Tibial nerve (tissue), 4 donors: ENCODE data around the gene ATP23. TPM values are rescaled to one million over a fixed set of nuclear protein-coding genes. Genes with fewer than 3 reads are reported as not detected.

Experiments
- DNase-seq, 2 donors: peaks; one replicate each; pipeline ENCODE4 v3.0.0-alpha.2; 2019; ENCODE audit warnings: low spot score in 2 of 2
- H3K27ac ChIP-seq, 4 donors: fragments of 200-600 bp; sonication (generic) in 3 of 4; one replicate each; pipeline ENCODE4 v1.5.1; 2017 to 2019; ENCODE audit warnings: mild to moderate bottlenecking in 1 of 4
- H3K27me3 ChIP-seq, 2 donors: fragments of 200-600 bp; sonication (generic) in 1 of 2; one replicate each; pipeline versions ENCODE4 v1.5.1 to v1.6.0; 2017 to 2019
- H3K36me3 ChIP-seq, 3 donors: fragments of 200-600 bp; sonication (generic); one replicate each; pipeline ENCODE4 v1.5.1; 2018 to 2019
- H3K4me1 ChIP-seq, 4 donors: fragments of 200-600 bp; sonication (generic) in 3 of 4; one replicate each; pipeline ENCODE4 v1.5.1; 2017 to 2019
- H3K4me3 ChIP-seq, 4 donors: fragments of 200-600 bp; sonication (generic) in 3 of 4; one replicate each; pipeline ENCODE4 v1.5.1; 2017 to 2019; ENCODE audit warnings: mild to moderate bottlenecking in 1 of 4, moderate library complexity in 1 of 4
- H3K9me3 ChIP-seq, 4 donors: fragments of 200-600 bp; sonication (generic) in 3 of 4; one replicate each; pipeline ENCODE4 v1.5.1; 2017 to 2019
- CTCF ChIP-seq, 5 experiments: fragments of 200-600 bp in 3 of 5; fragments of 450-650 bp in 2 of 5; sonication (generic) in 3 of 5; IDR thresholded peaks; one replicate each; pipeline ENCODE4 v1.5.1; 2016 to 2019; ENCODE audit warnings: antibody characterized with exemption in 5 of 5, mild to moderate bottlenecking in 3 of 5, moderate library complexity in 2 of 5
- EP300 ChIP-seq, 2 donors: sonication (generic); formaldehyde crosslinking; IDR thresholded peaks; one replicate each; pipeline ENCODE4 v1.6.1; 2017; ENCODE audit warnings: antibody characterized with exemption in 2 of 2, mild to moderate bottlenecking in 1 of 2
- POLR2A ChIP-seq, 2 donors: fragments of 450-650 bp; IDR thresholded peaks; one replicate each; pipeline ENCODE4 v1.6.1; 2017; ENCODE audit warnings: antibody characterized with exemption in 2 of 2, mild to moderate bottlenecking in 2 of 2, moderate library complexity in 2 of 2
- WGBS, 2 donors: methylation state at CpG; one replicate each; pipeline ENCODE4 v1.1.5; 2018; 5-methylcytosine and 5-hydroxymethylcytosine counted together
- total RNA-seq, 4 donors: library from RNA; depleted of rRNA; stranded (reverse); fragments of >200 nt; gene quantifications; one replicate each; pipeline ENCODE4 v1.1.0, GENCODE V29; 2016

Gene ATP23
- 10 to 100 TPM in 2 of 4 donors, 1 to 10 TPM in 2; 2.2 to 20.7 (median 8.0) TPM for total RNA-seq

- TF ChIP-seq POLR2A (IDR thresholded peaks at IDR 0.05) (peak; percentile 61 to 96), EP300 (IDR thresholded peaks at IDR 0.05) (peak; percentile 14 to 96), CTCF (IDR thresholded peaks at IDR 0.05) (no peak)
- WGBS, 2 donors, result 0 to 2% methylated on average over 42 to 52 of the region's 55 CpGs
- Histone ChIP-seq H3K27ac (peak within 1 kb of the TSS; percentile 76 to 95 (median 88)), H3K4me3 (peak within 1 kb of the TSS; percentile 39 to 92 (median 71)), H3K27me3 (no peaks in the 10 kb centered on the region), H3K9me3 (no peaks in the 10 kb centered on the region), H3K4me1 (peaks cover 0 to 15% (median 3%) of the 10 kb centered on the region in 4 donors), H3K36me3 (no peaks in the 10 kb centered on the region)
- peak; percentile 79 to 82 for DNase-seq
Observed at GRCh38 chr12:57941165-57941894, at the start of gene ATP23. Gene ATP23, plus strand, starts transcription at chr12:57941567. Its CDS starts 135 bp downstream, at chr12:57941702.

GRCh38 chr12:57892232-57892972 is 49.0 kb upstream of the ATP23 start:
- Histone ChIP-seq H3K36me3 (no peaks in the 10 kb centered on the region), H3K4me1 (peaks cover 7 to 97% (median 82%) of the 10 kb centered on the region in 4 donors), H3K27ac (peak overlapping the region; percentile 93 to 99 (median 94)), H3K9me3 (no peaks in the 10 kb centered on the region), H3K27me3 (no peaks in the 10 kb centered on the region), H3K4me3 (no peak overlapping the region)
- WGBS, 2 donors, result 67 to 68% methylated on average over 9 of the region's 9 CpGs
- no peak for TF ChIP-seq EP300 (IDR thresholded peaks at IDR 0.05)
- TF ChIP-seq POLR2A (IDR thresholded peaks at IDR 0.05), result no peak
- TF ChIP-seq CTCF (IDR thresholded peaks at IDR 0.05), result no peak
- no peak for DNase-seq

- 7 to 11% methylated on average over 13 of the region's 13 CpGs for WGBS, 2 donors
- H3K36me3 ChIP-seq, result no peaks in the 10 kb centered on the region
- peak overlapping the region; percentile 93 to 99 (median 94) for H3K27ac ChIP-seq
- no peaks in the 10 kb centered on the region for H3K27me3 ChIP-seq
- peaks cover 7 to 97% (median 84%) of the 10 kb centered on the region in 4 donors for H3K4me1 ChIP-seq
- TF ChIP-seq EP300 (IDR thresholded peaks at IDR 0.05) (peak in 1 of 2 donors; percentile 96), CTCF (IDR thresholded peaks at IDR 0.05) (peak in 3 of 5 experiments; percentile 9 to 58 (median 56)), POLR2A (IDR thresholded peaks at IDR 0.05) (peak in 1 of 2 donors; percentile 25)
- H3K4me3 ChIP-seq, result peak overlapping the region in 2 of 4 donors; percentile 5 to 17
- DNase-seq, result peak; percentile 82 to 85
- no peaks in the 10 kb centered on the region for H3K9me3 ChIP-seq
Observed at GRCh38 chr12:57893431-57894353, 47.7 kb upstream of the ATP23 start.

- Histone ChIP-seq H3K27me3 (no peaks in the 10 kb centered on the region), H3K4me3 (peak overlapping the region in 1 of 4 donors; percentile 17)
Observed at GRCh38 chr12:57894399-57895292, 46.7 kb upstream of the ATP23 start.

More at GRCh38 chr12:57894399-57895292, 46.7 kb upstream of the ATP23 start:
- 44 to 46% methylated on average over 6 of the region's 6 CpGs for WGBS, 2 donors
- H3K9me3 ChIP-seq, result no peaks in the 10 kb centered on the region
- H3K36me3 ChIP-seq, result no peaks in the 10 kb centered on the region
- H3K4me1 ChIP-seq, result peaks cover 7 to 97% (median 82%) of the 10 kb centered on the region in 4 donors
- no peak for DNase-seq
- peak overlapping the region; percentile 93 to 99 (median 94) for H3K27ac ChIP-seq
- TF ChIP-seq CTCF (IDR thresholded peaks at IDR 0.05) (no peak), EP300 (IDR thresholded peaks at IDR 0.05) (no peak), POLR2A (IDR thresholded peaks at IDR 0.05) (no peak)
